WTC11 (cell line): ENCODE data around the gene GAL. TPM values are rescaled to one million over a fixed set of nuclear protein-coding genes. Genes with fewer than 3 reads are reported as not detected.
A peak's percentile ranks its signal among the peaks of the same experiment; 100 is the strongest.

Source experiments
- ATAC-seq: fragments of 200-7000 bp; cut with Tn5 transposase; 2 replicates; pipeline ENCODE4 v1.10.0; 2021; ENCODE audit warnings: mild to moderate bottlenecking, moderate library complexity
- CTCF ChIA-PET: fragments of 300-600 bp; sonication (Branson Sonifier 250); formaldehyde crosslinking; loops from one replicate; lab custom pipeline; 2021; ENCODE audit warnings: antibody characterized with exemption; lab: Charles Lee
- POLR2A ChIA-PET: fragments of 350-600 bp; sonication (Branson Sonifier 250); formaldehyde crosslinking; loops from one replicate; lab custom pipeline; 2021; ENCODE audit warnings: antibody characterized with exemption; lab: Charles Lee
- DNase-seq: peaks from one replicate; pipeline ENCODE4 v3.0.0; 2021; ENCODE audit warnings: low spot score
- H3K27ac Mint-ChIP-seq: 2 replicates; pipeline ENCODE4 v1.8.0; 2021; ENCODE audit warnings: mixed read lengths
- H3K27me3 Mint-ChIP-seq: 2 replicates; pipeline ENCODE4 v1.8.0; 2021; ENCODE audit warnings: low read depth, mild to moderate bottlenecking, moderate library complexity, mixed read lengths
- H3K36me3 Mint-ChIP-seq: 2 replicates; pipeline ENCODE4 v1.8.0; 2021; ENCODE audit warnings: mixed read lengths
- H3K4me1 Mint-ChIP-seq: 2 replicates; pipeline ENCODE4 v1.8.0; 2022; ENCODE audit warnings: mixed read lengths
- H3K4me3 Mint-ChIP-seq: 2 replicates; pipeline ENCODE4 v1.8.0; 2021; ENCODE audit warnings: mild to moderate bottlenecking, moderate library complexity, mixed read lengths
- H3K9me3 Mint-ChIP-seq: 2 replicates; pipeline ENCODE4 v1.8.0; 2021; ENCODE audit warnings: mixed read lengths
- ATF6 ChIP-seq: sonication (generic); formaldehyde crosslinking; IDR thresholded peaks from 2 replicates; pipeline ENCODE4 v1.8.1; 2023; ENCODE audit warnings: mild to moderate bottlenecking, missing genetic modification reagents
- CREB1 ChIP-seq: sonication (generic); formaldehyde crosslinking; IDR thresholded peaks from 2 replicates; pipeline ENCODE4 v1.8.0; 2023; ENCODE audit warnings: mild to moderate bottlenecking, missing genetic modification reagents
- E2F4 ChIP-seq: sonication (generic); formaldehyde crosslinking; IDR thresholded peaks from 2 replicates; pipeline ENCODE4 v1.8.1; 2022; ENCODE audit warnings: low read depth, mild to moderate bottlenecking, moderate library complexity, missing genetic modification reagents, borderline replicate concordance
- ELF4 ChIP-seq: sonication (generic); formaldehyde crosslinking; IDR thresholded peaks from 2 replicates; pipeline ENCODE4 v1.8.1; 2022; ENCODE audit warnings: low read depth, mild to moderate bottlenecking, moderate library complexity, missing genetic modification reagents
- FOXJ3 ChIP-seq: sonication (generic); formaldehyde crosslinking; IDR thresholded peaks from 2 replicates; pipeline ENCODE4 v1.9.0; 2021; ENCODE audit warnings: missing genetic modification reagents, mild to moderate bottlenecking, borderline replicate concordance
- HMGA2 ChIP-seq: fragments of 250-450 bp; sonication (Bioruptor Pico); IDR thresholded peaks from 2 replicates; pipeline ENCODE4 v1.4.0; 2021; ENCODE audit warnings: mild to moderate bottlenecking, moderate library complexity
- JUN ChIP-seq: sonication (generic); formaldehyde crosslinking; IDR thresholded peaks from 2 replicates; pipeline ENCODE4 v1.8.0; 2023; ENCODE audit warnings: mild to moderate bottlenecking, missing genetic modification reagents
- NFATC4 ChIP-seq: fragments of 250-450 bp; sonication (Bioruptor Pico); IDR thresholded peaks from 2 replicates; pipeline ENCODE4 v1.9.0; 2021; ENCODE audit warnings: mild to moderate bottlenecking
- NR2C2 ChIP-seq: sonication (generic); formaldehyde crosslinking; IDR thresholded peaks from 2 replicates; pipeline ENCODE4 v1.8.0; 2022; ENCODE audit warnings: mild to moderate bottlenecking, missing genetic modification reagents
- OVOL2 ChIP-seq: fragments of 250-450 bp; sonication (Bioruptor Pico); IDR thresholded peaks from 2 replicates; pipeline ENCODE4 v1.9.0; 2021; ENCODE audit warnings: mild to moderate bottlenecking, borderline replicate concordance
- SP1 ChIP-seq: sonication (generic); formaldehyde crosslinking; conservative IDR thresholded peaks from 2 replicates; pipeline ENCODE4 v1.8.1; 2022; ENCODE audit warnings: missing genetic modification reagents
- TCF7 ChIP-seq: sonication (generic); formaldehyde crosslinking; IDR thresholded peaks from 2 replicates; pipeline ENCODE4 v1.8.0; 2022; ENCODE audit warnings: mild to moderate bottlenecking, low read depth, missing genetic modification reagents, moderate library complexity
- TEAD1 ChIP-seq: sonication (generic); formaldehyde crosslinking; IDR thresholded peaks from 2 replicates; pipeline ENCODE4 v1.8.0; 2022; ENCODE audit warnings: mild to moderate bottlenecking, missing genetic modification reagents
- TP53 ChIP-seq: sonication (generic); formaldehyde crosslinking; IDR thresholded peaks from 2 replicates; pipeline ENCODE4 v1.8.1; 2023; ENCODE audit warnings: mild to moderate bottlenecking, missing genetic modification reagents
- ZBTB21 ChIP-seq: sonication (generic); formaldehyde crosslinking; IDR thresholded peaks from 2 replicates; pipeline ENCODE4 v1.8.1; 2023; ENCODE audit warnings: mild to moderate bottlenecking, missing genetic modification reagents, borderline replicate concordance
- ZNF138 ChIP-seq: sonication (generic); formaldehyde crosslinking; conservative IDR thresholded peaks from 2 replicates; pipeline ENCODE4 v1.8.1; 2022; ENCODE audit warnings: mild to moderate bottlenecking, moderate library complexity, missing genetic modification reagents
- ZNF263 ChIP-seq: sonication (generic); formaldehyde crosslinking; IDR thresholded peaks from 2 replicates; pipeline ENCODE4 v1.8.1; 2022; ENCODE audit warnings: low read depth, mild to moderate bottlenecking, moderate library complexity, missing genetic modification reagents
- ZNF317 ChIP-seq: sonication (generic); formaldehyde crosslinking; IDR thresholded peaks from 2 replicates; pipeline ENCODE4 v1.8.1; 2023; ENCODE audit warnings: low read depth, mild to moderate bottlenecking, moderate library complexity, missing genetic modification reagents, borderline replicate concordance
- ZNF416 ChIP-seq: fragments of 250-450 bp; sonication (Bioruptor Pico); IDR thresholded peaks from 2 replicates; pipeline ENCODE4 v1.9.0; 2021; ENCODE audit warnings: mild to moderate bottlenecking, inconsistent platforms
- ZNF671 ChIP-seq: fragments of 250-450 bp; sonication (Bioruptor Pico); IDR thresholded peaks from 2 replicates; pipeline ENCODE4 v1.8.0; 2021; ENCODE audit warnings: mild to moderate bottlenecking
- total RNA-seq: library from RNA; stranded (reverse); gene quantifications from 3 replicates; pipeline ENCODE4 v1.2.3, GENCODE V29; 2021
- TF ChIP-seq, protein P1 (sequence below): sonication (generic); formaldehyde crosslinking; IDR thresholded peaks from 2 replicates; pipeline ENCODE4 v1.8.0; 2022; ENCODE audit warnings: mild to moderate bottlenecking, missing genetic modification reagents
- TF ChIP-seq, protein P2 (sequence below): sonication (generic); formaldehyde crosslinking; IDR thresholded peaks from 2 replicates; pipeline ENCODE4 v1.8.0; 2022; ENCODE audit warnings: mild to moderate bottlenecking, missing genetic modification reagents
- TF ChIP-seq, protein P3 (sequence below): sonication (generic); formaldehyde crosslinking; IDR thresholded peaks from 2 replicates; pipeline ENCODE4 v1.8.1; 2023; ENCODE audit warnings: mild to moderate bottlenecking, missing genetic modification reagents, moderate library complexity
- TF ChIP-seq, protein P4 (sequence below): fragments of 250-450 bp; sonication (Bioruptor Pico); IDR thresholded peaks from 2 replicates; pipeline ENCODE4 v1.9.0; 2021; ENCODE audit warnings: mild to moderate bottlenecking, borderline replicate concordance
- TF ChIP-seq, protein P5 (sequence below): sonication (generic); formaldehyde crosslinking; IDR thresholded peaks from 2 replicates; pipeline ENCODE4 v1.8.1; 2023; ENCODE audit warnings: mild to moderate bottlenecking, moderate library complexity, missing genetic modification reagents
- TF ChIP-seq, protein P6 (sequence below): sonication (generic); formaldehyde crosslinking; IDR thresholded peaks from 2 replicates; pipeline ENCODE4 v1.8.1; 2023; ENCODE audit warnings: mild to moderate bottlenecking, missing genetic modification reagents
- TF ChIP-seq, protein P7 (sequence below): sonication (generic); formaldehyde crosslinking; conservative IDR thresholded peaks from 2 replicates; pipeline ENCODE4 v1.8.1; 2022; ENCODE audit warnings: mild to moderate bottlenecking, missing genetic modification reagents

GAL gene
- total RNA-seq, 1 experiment from 2014 or later: 102 TPM

DNA sequence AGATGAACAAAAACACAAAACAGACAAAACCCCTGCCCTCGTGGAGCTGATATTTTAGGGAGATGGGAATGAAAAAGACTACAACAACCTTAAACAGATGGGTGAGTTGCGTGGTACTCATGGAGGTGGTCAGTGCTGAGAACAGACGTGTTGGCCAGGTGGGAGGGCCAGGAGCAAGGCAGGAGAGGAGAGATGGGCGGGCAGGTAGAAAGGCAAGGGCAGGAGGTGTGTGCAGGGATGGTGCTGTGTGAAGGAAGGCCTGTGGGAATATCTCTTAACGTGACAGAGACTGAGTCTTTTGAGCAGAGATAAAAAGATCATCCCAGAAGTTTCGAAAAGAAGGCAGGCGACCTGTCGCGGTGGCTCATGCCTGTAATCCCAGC lies 7.0 kb downstream of the GAL start:
- H3K9me3 Mint-ChIP-seq: peaks cover 11% of the 10 kb centered on the region
- H3K27me3 Mint-ChIP-seq: peaks cover 3% of the 10 kb centered on the region
- DNase-seq (no peak), ATAC-seq (no peak)
- ChIA-PET CTCF (interaction anchor here (0.6 to 1.3 kb wide), 7 partner anchors 18 to 199 kb away, joined by 3 to 7 read pairs (median 5); no protein-coding TSS in a partner anchor), POLR2A (no interaction called here)
- peaks cover 34% of the 10 kb centered on the region for H3K36me3 Mint-ChIP-seq
- H3K4me1 Mint-ChIP-seq: peaks cover 54% of the 10 kb centered on the region
- no peak overlapping the region for H3K4me3 Mint-ChIP-seq
- H3K27ac Mint-ChIP-seq: peak overlapping the region; percentile 21
- no peak for TF ChIP-seq HMGA2 (CRISPR knock-in tag)
- TF ChIP-seq ELF4: no peak
- peak; percentile 41; the same call in 1 of the 2 replicates for TF ChIP-seq NFATC4 (CRISPR knock-in tag)
- peak; percentile 61; the same call in 1 of the 2 replicates for TF ChIP-seq ZNF416
- TF ChIP-seq JUN: no peak
- TF ChIP-seq, protein P1, sequence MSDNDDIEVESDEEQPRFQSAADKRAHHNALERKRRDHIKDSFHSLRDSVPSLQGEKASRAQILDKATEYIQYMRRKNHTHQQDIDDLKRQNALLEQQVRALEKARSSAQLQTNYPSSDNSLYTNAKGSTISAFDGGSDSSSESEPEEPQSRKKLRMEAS (CRISPR knock-in tag): no peak
- no peak for TF ChIP-seq ZBTB21 (CRISPR knock-in tag)
- no peak for TF ChIP-seq ZNF263 (CRISPR knock-in tag)
- no peak for TF ChIP-seq CREB1 (CRISPR knock-in tag)
- TF ChIP-seq, protein P2, sequence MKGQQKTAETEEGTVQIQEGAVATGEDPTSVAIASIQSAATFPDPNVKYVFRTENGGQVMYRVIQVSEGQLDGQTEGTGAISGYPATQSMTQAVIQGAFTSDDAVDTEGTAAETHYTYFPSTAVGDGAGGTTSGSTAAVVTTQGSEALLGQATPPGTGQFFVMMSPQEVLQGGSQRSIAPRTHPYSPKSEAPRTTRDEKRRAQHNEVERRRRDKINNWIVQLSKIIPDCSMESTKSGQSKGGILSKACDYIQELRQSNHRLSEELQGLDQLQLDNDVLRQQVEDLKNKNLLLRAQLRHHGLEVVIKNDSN: no peak
- TF ChIP-seq, protein P3, sequence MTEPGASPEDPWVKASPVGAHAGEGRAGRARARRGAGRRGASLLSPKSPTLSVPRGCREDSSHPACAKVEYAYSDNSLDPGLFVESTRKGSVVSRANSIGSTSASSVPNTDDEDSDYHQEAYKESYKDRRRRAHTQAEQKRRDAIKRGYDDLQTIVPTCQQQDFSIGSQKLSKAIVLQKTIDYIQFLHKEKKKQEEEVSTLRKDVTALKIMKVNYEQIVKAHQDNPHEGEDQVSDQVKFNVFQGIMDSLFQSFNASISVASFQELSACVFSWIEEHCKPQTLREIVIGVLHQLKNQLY (CRISPR knock-in tag): no peak
- no peak for TF ChIP-seq ATF6 (CRISPR knock-in tag)
- TF ChIP-seq, protein P4, sequence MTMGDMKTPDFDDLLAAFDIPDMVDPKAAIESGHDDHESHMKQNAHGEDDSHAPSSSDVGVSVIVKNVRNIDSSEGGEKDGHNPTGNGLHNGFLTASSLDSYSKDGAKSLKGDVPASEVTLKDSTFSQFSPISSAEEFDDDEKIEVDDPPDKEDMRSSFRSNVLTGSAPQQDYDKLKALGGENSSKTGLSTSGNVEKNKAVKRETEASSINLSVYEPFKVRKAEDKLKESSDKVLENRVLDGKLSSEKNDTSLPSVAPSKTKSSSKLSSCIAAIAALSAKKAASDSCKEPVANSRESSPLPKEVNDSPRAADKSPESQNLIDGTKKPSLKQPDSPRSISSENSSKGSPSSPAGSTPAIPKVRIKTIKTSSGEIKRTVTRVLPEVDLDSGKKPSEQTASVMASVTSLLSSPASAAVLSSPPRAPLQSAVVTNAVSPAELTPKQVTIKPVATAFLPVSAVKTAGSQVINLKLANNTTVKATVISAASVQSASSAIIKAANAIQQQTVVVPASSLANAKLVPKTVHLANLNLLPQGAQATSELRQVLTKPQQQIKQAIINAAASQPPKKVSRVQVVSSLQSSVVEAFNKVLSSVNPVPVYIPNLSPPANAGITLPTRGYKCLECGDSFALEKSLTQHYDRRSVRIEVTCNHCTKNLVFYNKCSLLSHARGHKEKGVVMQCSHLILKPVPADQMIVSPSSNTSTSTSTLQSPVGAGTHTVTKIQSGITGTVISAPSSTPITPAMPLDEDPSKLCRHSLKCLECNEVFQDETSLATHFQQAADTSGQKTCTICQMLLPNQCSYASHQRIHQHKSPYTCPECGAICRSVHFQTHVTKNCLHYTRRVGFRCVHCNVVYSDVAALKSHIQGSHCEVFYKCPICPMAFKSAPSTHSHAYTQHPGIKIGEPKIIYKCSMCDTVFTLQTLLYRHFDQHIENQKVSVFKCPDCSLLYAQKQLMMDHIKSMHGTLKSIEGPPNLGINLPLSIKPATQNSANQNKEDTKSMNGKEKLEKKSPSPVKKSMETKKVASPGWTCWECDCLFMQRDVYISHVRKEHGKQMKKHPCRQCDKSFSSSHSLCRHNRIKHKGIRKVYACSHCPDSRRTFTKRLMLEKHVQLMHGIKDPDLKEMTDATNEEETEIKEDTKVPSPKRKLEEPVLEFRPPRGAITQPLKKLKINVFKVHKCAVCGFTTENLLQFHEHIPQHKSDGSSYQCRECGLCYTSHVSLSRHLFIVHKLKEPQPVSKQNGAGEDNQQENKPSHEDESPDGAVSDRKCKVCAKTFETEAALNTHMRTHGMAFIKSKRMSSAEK: no peak
- no peak for TF ChIP-seq TEAD1 (CRISPR knock-in tag)
- TF ChIP-seq, protein P5, sequence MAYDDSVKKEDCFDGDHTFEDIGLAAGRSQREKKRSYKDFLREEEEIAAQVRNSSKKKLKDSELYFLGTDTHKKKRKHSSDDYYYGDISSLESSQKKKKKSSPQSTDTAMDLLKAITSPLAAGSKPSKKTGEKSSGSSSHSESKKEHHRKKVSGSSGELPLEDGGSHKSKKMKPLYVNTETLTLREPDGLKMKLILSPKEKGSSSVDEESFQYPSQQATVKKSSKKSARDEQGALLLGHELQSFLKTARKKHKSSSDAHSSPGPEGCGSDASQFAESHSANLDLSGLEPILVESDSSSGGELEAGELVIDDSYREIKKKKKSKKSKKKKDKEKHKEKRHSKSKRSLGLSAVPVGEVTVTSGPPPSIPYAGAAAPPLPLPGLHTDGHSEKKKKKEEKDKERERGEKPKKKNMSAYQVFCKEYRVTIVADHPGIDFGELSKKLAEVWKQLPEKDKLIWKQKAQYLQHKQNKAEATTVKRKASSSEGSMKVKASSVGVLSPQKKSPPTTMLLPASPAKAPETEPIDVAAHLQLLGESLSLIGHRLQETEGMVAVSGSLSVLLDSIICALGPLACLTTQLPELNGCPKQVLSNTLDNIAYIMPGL: no peak
- TF ChIP-seq TCF7: no peak
- TF ChIP-seq, protein P6, sequence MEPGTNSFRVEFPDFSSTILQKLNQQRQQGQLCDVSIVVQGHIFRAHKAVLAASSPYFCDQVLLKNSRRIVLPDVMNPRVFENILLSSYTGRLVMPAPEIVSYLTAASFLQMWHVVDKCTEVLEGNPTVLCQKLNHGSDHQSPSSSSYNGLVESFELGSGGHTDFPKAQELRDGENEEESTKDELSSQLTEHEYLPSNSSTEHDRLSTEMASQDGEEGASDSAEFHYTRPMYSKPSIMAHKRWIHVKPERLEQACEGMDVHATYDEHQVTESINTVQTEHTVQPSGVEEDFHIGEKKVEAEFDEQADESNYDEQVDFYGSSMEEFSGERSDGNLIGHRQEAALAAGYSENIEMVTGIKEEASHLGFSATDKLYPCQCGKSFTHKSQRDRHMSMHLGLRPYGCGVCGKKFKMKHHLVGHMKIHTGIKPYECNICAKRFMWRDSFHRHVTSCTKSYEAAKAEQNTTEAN (CRISPR knock-in tag): no peak
- TF ChIP-seq ZNF317 (CRISPR knock-in tag): no peak
- no peak for TF ChIP-seq ZNF138 (CRISPR knock-in tag)
- TF ChIP-seq, protein P7, sequence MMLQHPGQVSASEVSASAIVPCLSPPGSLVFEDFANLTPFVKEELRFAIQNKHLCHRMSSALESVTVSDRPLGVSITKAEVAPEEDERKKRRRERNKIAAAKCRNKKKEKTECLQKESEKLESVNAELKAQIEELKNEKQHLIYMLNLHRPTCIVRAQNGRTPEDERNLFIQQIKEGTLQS: no peak
- peak; percentile 55; the same call in 1 of the 2 replicates for TF ChIP-seq ZNF671
- no peak for TF ChIP-seq SP1 (CRISPR knock-in tag)
- TF ChIP-seq NR2C2 (CRISPR knock-in tag): no peak
- no peak for TF ChIP-seq E2F4 (CRISPR knock-in tag)
- no peak for TF ChIP-seq OVOL2 (CRISPR knock-in tag)
- TF ChIP-seq FOXJ3 (CRISPR knock-in tag): no peak
- TF ChIP-seq TP53 (CRISPR knock-in tag): no peak
